Coronary artery (tissue), 2 donors: ENCODE measurements around the gene PCYT1B.

ENCODE experiments used
- DNase-seq: peaks from one replicate; pipeline ENCODE4 v3.0.0-alpha.2; 2017; ENCODE audit warnings: low spot score
- H3K27ac ChIP-seq, 2 donors: fragments of 200-600 bp; sonication (generic); one replicate each; pipeline ENCODE4 v1.5.1; 2016 to 2019
- H3K4me3 ChIP-seq: fragments of 200-600 bp; sonication (generic); 2 replicates; pipeline ENCODE4 v1.5.1; 2016; ENCODE audit warnings: mild to moderate bottlenecking, moderate library complexity
- TF ChIP-seq, protein P1 (sequence below): fragments of 200-600 bp; sonication (generic); IDR thresholded peaks from one replicate; pipeline ENCODE4 v1.5.1; 2019; ENCODE audit warnings: antibody characterized with exemption

Gene PCYT1B

DNA sequence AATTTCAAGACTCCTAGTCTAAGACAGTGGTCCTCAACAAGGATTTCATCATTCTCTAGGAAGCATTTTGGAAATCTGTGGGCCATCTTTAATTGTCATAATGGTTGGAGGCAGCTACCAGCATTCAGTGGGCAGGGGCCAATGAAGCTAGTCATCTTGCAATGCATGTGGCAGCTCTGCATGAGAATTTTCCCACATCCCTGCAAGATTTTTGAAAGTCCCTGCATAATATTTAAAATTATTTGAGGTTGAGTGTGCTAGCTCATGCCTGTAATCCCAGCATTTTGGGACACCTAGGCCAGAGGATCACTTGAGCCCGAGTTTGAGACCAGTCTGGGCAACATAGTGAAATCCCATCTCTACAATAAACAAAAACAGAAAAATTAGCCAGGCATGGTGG lies 44.0 kb downstream of the PCYT1B start:
- H3K27ac ChIP-seq, result no peak overlapping the region
- no peak overlapping the region for H3K4me3 ChIP-seq
- TF ChIP-seq, protein P1, sequence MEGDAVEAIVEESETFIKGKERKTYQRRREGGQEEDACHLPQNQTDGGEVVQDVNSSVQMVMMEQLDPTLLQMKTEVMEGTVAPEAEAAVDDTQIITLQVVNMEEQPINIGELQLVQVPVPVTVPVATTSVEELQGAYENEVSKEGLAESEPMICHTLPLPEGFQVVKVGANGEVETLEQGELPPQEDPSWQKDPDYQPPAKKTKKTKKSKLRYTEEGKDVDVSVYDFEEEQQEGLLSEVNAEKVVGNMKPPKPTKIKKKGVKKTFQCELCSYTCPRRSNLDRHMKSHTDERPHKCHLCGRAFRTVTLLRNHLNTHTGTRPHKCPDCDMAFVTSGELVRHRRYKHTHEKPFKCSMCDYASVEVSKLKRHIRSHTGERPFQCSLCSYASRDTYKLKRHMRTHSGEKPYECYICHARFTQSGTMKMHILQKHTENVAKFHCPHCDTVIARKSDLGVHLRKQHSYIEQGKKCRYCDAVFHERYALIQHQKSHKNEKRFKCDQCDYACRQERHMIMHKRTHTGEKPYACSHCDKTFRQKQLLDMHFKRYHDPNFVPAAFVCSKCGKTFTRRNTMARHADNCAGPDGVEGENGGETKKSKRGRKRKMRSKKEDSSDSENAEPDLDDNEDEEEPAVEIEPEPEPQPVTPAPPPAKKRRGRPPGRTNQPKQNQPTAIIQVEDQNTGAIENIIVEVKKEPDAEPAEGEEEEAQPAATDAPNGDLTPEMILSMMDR, result no peak
- DNase-seq, result no peak

DNA sequence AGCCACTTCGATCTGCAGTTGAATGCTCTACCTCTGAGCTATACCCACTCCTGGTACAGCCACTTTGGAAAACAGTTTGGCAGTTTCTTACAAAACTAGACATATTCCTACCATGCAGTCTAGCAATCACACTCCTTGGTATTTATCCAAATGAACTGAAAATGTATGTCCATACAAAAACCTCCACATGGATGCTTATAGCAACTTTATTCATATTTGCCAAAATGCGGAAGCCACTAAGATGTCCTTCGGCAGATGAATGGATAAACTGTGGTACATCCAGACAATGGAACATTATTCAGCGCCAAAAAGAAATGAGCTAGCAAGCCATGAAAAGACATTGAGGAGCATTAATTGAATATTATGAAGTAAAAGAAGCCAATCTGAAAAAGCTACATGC lies 45.3 kb downstream of the PCYT1B start:
- DNase-seq, result no peak
- no peak overlapping the region for H3K27ac ChIP-seq
- TF ChIP-seq, protein P1, result no peak
- H3K4me3 ChIP-seq, result no peak overlapping the region

DNA sequence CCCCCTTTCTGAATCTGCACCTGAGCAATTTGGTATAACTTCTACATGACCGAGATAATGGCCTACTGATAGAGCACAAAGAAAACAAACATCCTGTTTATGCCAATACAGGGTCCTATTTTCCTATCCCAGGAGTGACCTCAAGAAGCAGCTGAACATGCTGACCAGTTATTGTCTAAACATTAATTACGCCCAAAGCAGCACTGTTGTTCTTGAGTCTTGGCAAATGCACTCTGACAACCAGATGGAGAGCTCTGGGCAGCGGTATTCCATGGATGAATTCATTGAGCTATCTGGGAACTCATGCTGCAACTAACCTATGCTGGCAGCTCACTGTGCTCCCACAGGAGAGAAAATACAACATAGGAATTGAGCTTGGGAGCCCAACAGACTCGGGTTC lies 52.6 kb downstream of the PCYT1B start:
- TF ChIP-seq, protein P1, result no peak
- no peak for DNase-seq
- no peak overlapping the region for H3K4me3 ChIP-seq
- H3K27ac ChIP-seq, result no peak overlapping the region

DNA sequence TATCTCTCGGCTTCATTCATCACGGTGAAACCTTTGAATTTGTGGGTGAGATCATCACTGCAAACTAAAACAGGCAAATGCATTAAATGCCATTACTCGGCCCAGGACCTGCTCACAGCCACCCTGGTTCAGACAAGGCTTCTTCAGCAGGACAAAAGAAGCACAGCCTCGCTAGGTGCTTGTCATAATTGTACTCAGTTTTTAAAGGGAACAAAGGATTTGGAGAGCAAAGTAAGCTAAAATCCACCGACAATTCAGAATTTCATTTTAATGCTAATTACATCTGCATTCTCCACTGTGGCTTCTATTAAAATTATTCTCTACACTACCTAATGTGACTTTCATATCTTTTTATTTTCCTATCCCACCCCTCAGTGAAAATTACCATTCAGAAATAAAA lies 57.0 kb downstream of the PCYT1B start:
- no peak for DNase-seq
- TF ChIP-seq, protein P1, result no peak
- Histone ChIP-seq H3K27ac (no peak overlapping the region), H3K4me3 (no peak overlapping the region)

DNA sequence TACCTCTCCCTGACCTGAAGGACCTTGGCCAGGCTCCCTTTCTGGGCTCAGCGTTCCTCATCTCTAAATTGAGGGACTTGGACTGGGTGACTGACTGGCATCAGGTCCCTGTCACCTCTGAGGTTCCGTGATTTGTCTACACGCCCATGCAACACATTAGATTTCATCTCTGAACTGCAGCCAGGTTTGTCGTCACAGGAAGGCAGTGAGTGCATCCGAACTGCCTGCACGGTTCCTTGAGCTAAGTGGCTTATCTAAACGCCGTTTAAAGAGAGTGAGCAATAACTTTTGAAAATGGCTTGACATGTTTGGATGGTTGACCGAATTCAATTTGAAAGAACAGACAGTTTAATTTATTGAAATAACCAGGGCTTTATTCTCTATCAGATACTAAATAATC lies 70.1 kb downstream of the PCYT1B start:
- DNase-seq, result no peak
- Histone ChIP-seq H3K4me3 (no peak overlapping the region), H3K27ac (no peak overlapping the region)
- TF ChIP-seq, protein P1, result no peak

DNA sequence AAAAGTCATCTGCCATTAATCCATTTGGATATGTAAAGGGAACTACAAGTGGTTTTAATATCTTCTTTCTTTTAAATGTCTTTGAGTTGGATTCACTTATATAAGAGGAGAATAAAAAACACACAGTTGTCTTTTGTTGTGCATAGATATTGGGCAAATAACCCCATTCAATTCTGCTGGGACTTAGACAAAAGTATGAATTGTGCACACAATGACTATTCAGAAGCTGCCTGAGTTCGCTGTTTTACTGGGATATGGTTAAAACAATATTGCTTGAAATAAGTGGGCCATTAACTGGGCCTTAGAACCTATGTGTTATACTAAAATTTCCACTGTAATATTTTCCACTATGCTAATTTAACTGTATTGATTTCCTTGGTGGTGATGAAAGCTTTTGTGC lies 71.7 kb downstream of the PCYT1B start:
- Histone ChIP-seq H3K27ac (no peak overlapping the region), H3K4me3 (no peak overlapping the region)
- DNase-seq, result no peak
- TF ChIP-seq, protein P1, result no peak

DNA sequence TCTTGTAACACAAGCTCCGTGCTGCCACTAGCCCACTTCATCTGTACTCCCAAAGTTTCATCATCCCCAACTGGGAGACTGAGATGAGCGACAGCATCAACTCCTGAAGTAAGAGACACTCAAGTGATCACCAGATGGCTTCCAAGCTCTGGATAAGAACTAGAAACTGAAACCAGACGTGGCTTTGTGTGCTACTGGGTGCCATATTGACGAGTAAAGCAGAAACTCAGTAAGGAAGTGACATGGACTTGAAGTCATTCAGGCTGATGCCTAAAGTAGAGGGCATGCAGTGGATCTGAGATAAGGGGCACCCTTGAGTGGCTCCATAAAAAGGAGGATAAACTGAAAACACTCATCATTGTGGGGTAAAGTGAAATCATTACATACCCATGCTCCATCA lies 72.4 kb downstream of the PCYT1B start:
- no peak for DNase-seq
- Histone ChIP-seq H3K4me3 (no peak overlapping the region), H3K27ac (no peak overlapping the region)
- TF ChIP-seq, protein P1, result no peak
